ENCODE results near the gene FOXO4. TPM values are rescaled to one million over a fixed set of nuclear protein-coding genes. Genes with fewer than 3 reads are reported as not detected.

Gene FOXO4
- total RNA-seq, 3 donors from 2014 or later, result 3.4 to 6.4 (median 5.2) TPM

- H3K4me3 Mint-ChIP-seq, result no peak overlapping the region
- peaks cover 13% of the 10 kb centered on the region for H3K4me1 Mint-ChIP-seq (ENCODE audit: low read depth)
- ATAC-seq, result no peak
- H3K27me3 Mint-ChIP-seq (ENCODE audit: low read depth), result no peaks in the 10 kb centered on the region
- DNase-seq, result no peak
- no peaks in the 10 kb centered on the region for H3K36me3 Mint-ChIP-seq (ENCODE audit: insufficient read depth)
- no peaks in the 10 kb centered on the region for H3K9me3 Mint-ChIP-seq
Observed at GRCh38 chrX:71147496-71148277, 52.0 kb downstream of the FOXO4 start.

GRCh38 chrX:71148278-71148663, 52.6 kb downstream of the FOXO4 start:
- no peaks in the 10 kb centered on the region for H3K27me3 Mint-ChIP-seq (ENCODE audit: low read depth)
- no peak for ATAC-seq
- no peak overlapping the region for H3K4me3 Mint-ChIP-seq
- H3K36me3 Mint-ChIP-seq (ENCODE audit: insufficient read depth), result no peaks in the 10 kb centered on the region
- no peaks in the 10 kb centered on the region for H3K9me3 Mint-ChIP-seq
- DNase-seq, result no peak
- H3K4me1 Mint-ChIP-seq (ENCODE audit: low read depth), result peaks cover 13% of the 10 kb centered on the region

GRCh38 chrX:71151366-71151765, 55.7 kb downstream of the FOXO4 start:
- H3K4me1 Mint-ChIP-seq (ENCODE audit: low read depth), result peaks cover 4% of the 10 kb centered on the region
- no peaks in the 10 kb centered on the region for H3K9me3 Mint-ChIP-seq
- no peak overlapping the region for H3K4me3 Mint-ChIP-seq
- ATAC-seq (no peak), DNase-seq (no peak)
- no peaks in the 10 kb centered on the region for H3K27me3 Mint-ChIP-seq (ENCODE audit: low read depth)
- no peaks in the 10 kb centered on the region for H3K36me3 Mint-ChIP-seq (ENCODE audit: insufficient read depth)

Other genes with a start within 250 kb of the FOXO4 start
- gene TEX11, start 187.1 kb upstream of the FOXO4 start, total RNA-seq, result under 1 TPM in 1 of 3 donors, not detected in 2; 0.13 TPM
- gene SLC7A3, start 164.8 kb upstream of the FOXO4 start, total RNA-seq, result under 1 TPM; 0.15 to 0.40 (median 0.19) TPM
- gene SNX12, start 27.5 kb upstream of the FOXO4 start, total RNA-seq, result 10 to 100 TPM; 55.9 to 62.7 (median 58.4) TPM
- 10 to 100 TPM in 1 of 3 donors, 1 to 10 TPM in 2; 6.0 to 11.3 (median 6.6) TPM for gene CXorf65, start 10.9 kb downstream of the FOXO4 start, total RNA-seq
- gene IL2RG, start 15.7 kb downstream of the FOXO4 start, total RNA-seq, result 100 to 1,000 TPM; 214 to 305 (median 276) TPM
- 10 to 100 TPM; 33.7 to 43.9 (median 39.8) TPM for gene MED12, start 22.7 kb downstream of the FOXO4 start, total RNA-seq
- under 1 TPM; 0.38 to 0.43 (median 0.40) TPM for gene NLGN3, start 49.0 kb downstream of the FOXO4 start, total RNA-seq
- gene GJB1, start 127.4 kb downstream of the FOXO4 start, total RNA-seq, result not detected
- 10 to 100 TPM; 11.2 to 15.7 (median 13.3) TPM for gene ZMYM3, start 158.3 kb downstream of the FOXO4 start, total RNA-seq
- gene NONO, start 187.8 kb downstream of the FOXO4 start, total RNA-seq, result 100 to 1,000 TPM; 563 to 576 (median 574) TPM
- 1 to 10 TPM; 3.0 to 3.6 (median 3.1) TPM for gene ITGB1BP2, start 205.9 kb downstream of the FOXO4 start, total RNA-seq